MCF 10A (cell line): Measurements from ENCODE around the gene SNX25. TPM values are rescaled to one million over a fixed set of nuclear protein-coding genes. Genes with fewer than 3 reads are reported as not detected.

Experiments used
- Bru-seq: library from RNA; stranded (reverse); fragments of 400-500 nt; gene quantifications from one replicate; lab custom pipeline; 2021; lab: Mats Ljungman, UMichigan
- BruChase-seq, 2 experiments: library from RNA; stranded (reverse); fragments of 400-500 nt; gene quantifications; one replicate each; lab custom pipeline; 2021; lab: Mats Ljungman, UMichigan
- BruUV-seq: library from RNA; stranded (reverse); fragments of 400-500 nt; replicated peaks from 2 replicates; lab custom pipeline; 2021; lab: Mats Ljungman, UMichigan
- CTCF ChIA-PET: fragments of 300-600 bp; sonication (Branson Sonifier 250); formaldehyde crosslinking; extraction: SDS; loops from one replicate; lab custom pipeline; 2021; ENCODE audit warnings: antibody characterized with exemption, inconsistent platforms; lab: Yijun Ruan, JAX
- POLR2A ChIA-PET: fragments of 300-600, 350-650 bp; sonication (Branson Sonifier 250); formaldehyde crosslinking; extraction: SDS; loops from one replicate; lab custom pipeline; 2020; ENCODE audit warnings: antibody characterized with exemption, inconsistent platforms; lab: Yijun Ruan, JAX
- DNase-seq: peaks from one replicate; pipeline ENCODE4 v3.0.0-alpha.2; 2018; ENCODE audit not compliant: unreplicated experiment
- H3K27ac Mint-ChIP-seq: one replicate; pipeline ENCODE4 v1.8.0; 2022; ENCODE audit warnings: mild to moderate bottlenecking, low read depth, mixed read lengths; ENCODE audit not compliant: unreplicated experiment
- H3K27me3 Mint-ChIP-seq: one replicate; pipeline ENCODE4 v1.8.0; 2022; ENCODE audit warnings: mixed read lengths; ENCODE audit not compliant: insufficient read depth, unreplicated experiment
- H3K36me3 Mint-ChIP-seq: one replicate; pipeline ENCODE4 v1.8.0; 2022; ENCODE audit warnings: mild to moderate bottlenecking, moderate library complexity, mixed read lengths; ENCODE audit not compliant: insufficient read depth, unreplicated experiment
- H3K4me1 Mint-ChIP-seq: one replicate; pipeline ENCODE4 v1.8.0; 2022; ENCODE audit warnings: mixed read lengths; ENCODE audit not compliant: insufficient read depth, unreplicated experiment
- H3K4me3 Mint-ChIP-seq: one replicate; pipeline ENCODE4 v1.8.0; 2022; ENCODE audit warnings: mild to moderate bottlenecking, moderate library complexity, mixed read lengths; ENCODE audit not compliant: unreplicated experiment
- H3K9me3 Mint-ChIP-seq: one replicate; pipeline ENCODE4 v1.8.0; 2022; ENCODE audit warnings: mixed read lengths; ENCODE audit not compliant: unreplicated experiment
- CTCF ChIP-seq: fragments of 200-600 bp; IDR thresholded peaks from one replicate; pipeline ENCODE4 v1.8.0; 2022; ENCODE audit warnings: antibody characterized with exemption, mild to moderate bottlenecking; ENCODE audit not compliant: unreplicated experiment
- intact Hi-C: fragments of 100-400 bp; cut with micrococcal nuclease; formaldehyde crosslinking; loops from 2 replicates; pipeline ENCODE4 v1.14.1; 2022
- long read RNA-seq: library from polyadenylated mRNA; stranded (forward); transcript quantifications from one replicate; pipeline ENCODE4 v2.0.0, GENCODE V29; 2022
- total RNA-seq: library from RNA; stranded (reverse); gene quantifications from 2 replicates; pipeline ENCODE4 v1.2.3, GENCODE V29; 2022

The SNX25 gene
- 10.5 and 14.4 TPM in 2 replicates for total RNA-seq
- percentile 69 among the genes with signal in this experiment for Bru-seq, nascent RNA
- BruChase-seq, experiment 1, labeled RNA remaining after a 6-hour chase: percentile 60 among the genes with signal in this experiment
- BruChase-seq, experiment 2, labeled RNA remaining after a 2-hour chase: percentile 63 among the genes with signal in this experiment
- long read RNA-seq, transcript SNX25-201 (19 exons, 3,264 nt): major isoform, 30 of 52 reads
- long read RNA-seq, partial matches to known transcripts: 3 of 52 reads
- long read RNA-seq, other reads (novel, unspliced or antisense): 19 of 52 reads

DNA sequence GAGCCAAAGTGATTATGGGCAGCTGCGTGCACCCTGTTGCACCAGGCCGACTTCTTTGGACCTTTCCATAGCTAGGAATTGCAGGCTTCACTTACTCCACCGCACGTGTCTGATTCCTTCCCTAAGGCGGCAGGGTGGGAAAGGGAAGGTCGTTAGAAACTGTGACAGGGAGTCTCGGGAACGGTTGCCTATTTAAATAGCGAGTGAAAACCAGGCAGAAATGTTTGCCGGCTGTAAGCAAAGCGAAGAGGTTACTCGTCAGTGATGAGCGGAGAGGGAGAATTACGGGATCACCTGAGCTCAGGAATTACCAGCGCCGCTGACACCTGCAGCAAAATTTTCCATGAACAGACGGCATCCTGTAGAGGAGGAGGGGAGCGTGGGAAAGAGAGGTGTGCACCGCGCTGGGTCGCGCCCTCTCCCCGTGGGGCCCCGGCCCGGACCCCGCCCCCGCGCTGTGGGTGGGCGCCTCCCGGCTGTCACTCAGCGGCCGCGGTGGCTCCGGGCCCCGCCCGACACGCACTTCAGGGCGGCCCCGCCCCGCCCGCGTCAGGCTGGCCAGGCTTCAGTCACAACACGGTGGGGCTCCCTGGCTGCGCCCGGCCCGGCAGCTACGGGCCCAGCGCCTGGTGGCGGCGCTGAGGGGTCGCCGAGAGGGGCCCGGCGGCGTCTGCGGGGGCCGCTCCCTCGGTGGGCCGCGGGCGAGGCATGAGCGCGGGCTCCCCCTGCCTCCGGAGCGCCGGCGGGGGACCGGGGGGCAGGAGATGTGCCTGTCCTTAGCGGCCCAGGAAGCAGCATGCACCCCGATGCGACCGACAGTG lies at the start of gene SNX25:
Gene SNX25, plus strand, starts transcription at position 568 of the 821 bp plus-strand sequence. Its CDS starts 229 bp downstream, at position 797.
- BruUV-seq: no TSS peak
- DNase-seq: peak; percentile 80
- Mint-ChIP-seq H3K27me3 (no peaks in the 10 kb centered on the region), H3K4me1 (peaks cover 12% of the 10 kb centered on the region), H3K9me3 (no peaks in the 10 kb centered on the region), H3K36me3 (peaks cover 7% of the 10 kb centered on the region), H3K4me3 (peak within 1 kb of the TSS; percentile 80), H3K27ac (peak within 1 kb of the TSS; percentile 79)
- TF ChIP-seq CTCF: no peak
- CTCF ChIA-PET: interaction anchor here (0.9 to 1.1 kb wide), 4 partner anchors 25 to 97 kb away, joined by 3 to 4 read pairs (median 4); no protein-coding TSS in a partner anchor
- POLR2A ChIA-PET: interaction anchor here (0.7 to 2.4 kb wide), 11 partner anchors 9 to 218 kb away, joined by 3 to 32 read pairs (median 4); partner anchors contain the start of genes ANKRD37, LRP2BP and UFSP2
- intact Hi-C loops: loop anchor here (10.0 kb wide), 1 partner anchor 266 kb away; the partner anchor contains the start of gene CCDC110

DNA sequence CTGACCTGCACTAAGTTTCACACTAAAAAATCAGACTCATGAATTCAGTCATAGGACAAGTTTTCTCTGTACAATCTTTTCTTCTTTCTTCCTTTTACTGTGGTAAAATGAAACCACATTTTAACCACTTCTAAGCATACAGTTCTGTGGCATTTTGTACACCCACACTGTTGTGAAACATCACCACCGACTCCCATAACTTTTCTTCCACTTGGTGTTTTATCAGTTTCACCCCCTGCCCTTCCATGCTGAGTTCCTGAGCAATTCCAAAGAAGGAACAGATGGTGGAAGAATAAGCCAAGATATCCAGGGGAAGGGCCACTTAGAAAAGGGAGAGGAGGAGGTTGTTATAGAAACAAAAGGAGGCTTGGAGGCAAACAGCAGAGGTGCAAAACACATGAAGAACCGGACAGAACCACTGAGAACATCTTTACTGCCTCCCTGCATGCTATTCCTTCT lies 43.8 kb upstream of the SNX25 start:
- Mint-ChIP-seq H3K27me3 (no peaks in the 10 kb centered on the region), H3K9me3 (no peaks in the 10 kb centered on the region), H3K4me3 (no peak overlapping the region), H3K4me1 (peaks cover 10% of the 10 kb centered on the region), H3K36me3 (peaks cover 67% of the 10 kb centered on the region), H3K27ac (peak overlapping the region; percentile 32)
- peak; percentile 30 for DNase-seq
- no peak for TF ChIP-seq CTCF
- intact Hi-C loops: no loop called here
- CTCF ChIA-PET: interaction anchor here (0.6 to 5.0 kb wide), 3 partner anchors 18 to 522 kb away, joined by 3 to 32 read pairs (median 3); no protein-coding TSS in a partner anchor
- BruUV-seq: no TSS peak
- POLR2A ChIA-PET: interaction anchor here (1.3 to 1.4 kb wide), 2 partner anchors 21 to 25 kb away, joined by 3 read pairs; no protein-coding TSS in a partner anchor

DNA sequence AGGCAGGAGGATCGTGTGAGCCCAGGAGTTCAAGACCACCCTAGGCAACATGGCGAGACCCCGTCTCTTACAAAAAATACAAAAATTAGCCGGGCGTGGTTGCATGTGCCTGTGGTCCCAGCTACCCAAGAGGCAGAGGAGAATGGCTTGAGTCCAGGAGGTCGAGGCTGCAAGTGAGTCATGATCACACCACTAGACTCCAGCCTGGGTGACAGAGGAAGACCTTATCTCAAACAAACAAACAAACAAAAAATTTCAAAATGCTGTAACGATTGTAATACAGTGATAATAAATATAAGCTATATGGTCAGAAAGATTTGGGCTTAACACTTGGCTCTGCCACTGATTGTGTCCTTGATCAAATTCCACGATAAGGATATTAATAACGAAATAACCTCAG lies 42.2 kb upstream of the SNX25 start:
- no peaks in the 10 kb centered on the region for H3K27me3 Mint-ChIP-seq
- POLR2A ChIA-PET: no interaction called here
- peak; percentile 14 for DNase-seq
- CTCF ChIA-PET: interaction anchor here (5.0 kb wide), 1 partner anchor 17 kb away, joined by 32 read pairs; no protein-coding TSS in a partner anchor
- H3K27ac Mint-ChIP-seq: no peak overlapping the region
- no peaks in the 10 kb centered on the region for H3K9me3 Mint-ChIP-seq
- H3K36me3 Mint-ChIP-seq: peaks cover 51% of the 10 kb centered on the region
- H3K4me1 Mint-ChIP-seq: peaks cover 12% of the 10 kb centered on the region
- BruUV-seq: no TSS peak
- no peak overlapping the region for H3K4me3 Mint-ChIP-seq
- intact Hi-C loops: no loop called here
- TF ChIP-seq CTCF: no peak
